HG03095 (cell line): ENCODE results near the gene SYNDIG1.

Experiments
- ATAC-seq: cut with Tn5 transposase; IDR thresholded peaks from one replicate; pipeline ENCODE4 v1.9.1; 2021; ENCODE audit warnings: moderate library complexity; ENCODE audit not compliant: unreplicated experiment

The SYNDIG1 gene

DNA sequence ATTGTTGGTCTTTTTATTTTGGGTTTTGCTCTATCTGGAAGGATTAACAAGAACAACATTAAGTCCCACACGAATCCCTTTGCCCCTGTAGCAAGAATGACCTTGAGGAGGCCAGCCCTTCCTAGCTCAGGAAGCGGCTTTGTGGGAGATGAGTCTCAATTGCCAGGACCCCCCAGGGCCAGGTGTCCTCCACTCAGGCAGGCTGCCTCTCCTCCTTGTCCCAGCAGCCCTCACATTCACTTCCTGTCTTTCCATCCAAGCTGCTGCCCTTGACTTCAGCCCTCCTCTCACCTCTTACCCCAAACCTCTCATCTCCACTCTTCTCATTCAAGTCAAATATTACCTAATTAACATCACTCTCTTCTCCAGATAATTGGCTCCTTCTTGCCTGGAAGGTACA is 22.6 kb upstream of the SYNDIG1 start:
- ATAC-seq = no peak

DNA sequence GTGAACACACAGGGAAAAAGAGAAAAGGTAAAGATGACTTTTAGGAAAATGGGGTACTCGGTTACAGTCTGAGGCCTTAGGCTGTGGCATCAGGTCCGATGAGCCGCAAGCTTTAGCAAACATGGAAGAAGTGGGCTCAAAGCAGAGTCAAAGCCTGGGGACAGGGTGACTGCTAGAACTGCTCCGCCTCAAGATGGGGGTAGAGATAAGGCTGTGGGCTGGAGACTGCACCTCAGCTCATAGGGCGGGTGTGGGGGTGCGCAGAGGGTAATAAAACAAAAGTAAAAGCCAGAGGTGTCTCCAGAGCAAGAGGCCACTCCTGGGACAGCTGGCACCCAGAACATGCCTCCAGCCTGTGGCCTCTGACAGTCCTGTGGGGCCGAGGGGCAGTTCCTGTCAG is 21.3 kb upstream of the SYNDIG1 start:
- no peak for ATAC-seq

DNA sequence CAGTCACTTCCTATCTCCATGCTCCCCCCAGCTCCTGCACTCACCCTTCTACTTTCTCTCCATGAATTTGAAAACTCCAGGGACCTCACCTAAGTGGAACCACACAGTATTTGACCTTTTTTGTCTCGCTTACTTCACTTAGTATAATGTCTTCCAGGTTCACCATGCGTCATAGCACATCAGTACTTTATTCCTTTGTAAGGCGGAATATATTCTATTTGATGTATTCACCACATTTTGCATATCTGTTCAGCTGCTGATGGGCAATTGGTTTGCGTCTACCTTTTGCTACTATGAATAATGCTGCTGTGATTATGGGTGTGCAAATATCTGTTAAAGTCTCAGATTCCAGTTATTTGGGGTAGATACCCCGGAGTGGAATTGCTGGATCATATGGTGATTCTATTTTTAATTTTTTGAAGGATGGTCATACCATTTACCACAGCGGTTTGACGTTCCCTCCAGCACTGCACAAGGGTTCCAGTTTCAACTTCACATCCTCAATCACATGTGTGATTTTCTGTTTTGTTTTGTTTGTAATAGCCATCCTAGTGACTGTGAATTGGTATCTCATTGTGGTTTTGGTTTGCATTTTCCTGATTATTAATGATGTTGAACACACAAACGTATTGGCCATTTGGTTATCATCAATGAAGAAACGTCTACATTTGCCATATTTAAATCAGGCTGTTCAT is 20.3 kb upstream of the SYNDIG1 start:
- no peak for ATAC-seq

DNA sequence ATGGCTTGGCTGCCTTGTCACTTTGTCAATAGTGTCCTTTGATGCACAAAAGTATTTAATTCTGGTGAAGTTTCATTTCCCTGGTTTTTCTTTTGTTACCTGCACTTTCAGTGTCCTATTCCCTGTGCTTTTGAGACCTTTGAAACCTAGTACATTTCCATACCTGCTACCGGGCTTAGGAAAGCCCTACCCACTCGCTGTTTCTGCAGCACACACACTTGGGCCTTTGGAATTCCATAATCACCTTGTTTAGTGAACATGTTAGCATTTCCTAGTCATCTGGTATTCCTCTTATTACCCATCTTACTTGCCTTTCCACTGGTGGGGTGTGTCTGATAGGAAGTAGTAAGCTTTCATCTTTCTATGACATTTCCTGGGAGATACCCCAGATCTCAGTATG is 19.3 kb upstream of the SYNDIG1 start:
- ATAC-seq = no peak

DNA sequence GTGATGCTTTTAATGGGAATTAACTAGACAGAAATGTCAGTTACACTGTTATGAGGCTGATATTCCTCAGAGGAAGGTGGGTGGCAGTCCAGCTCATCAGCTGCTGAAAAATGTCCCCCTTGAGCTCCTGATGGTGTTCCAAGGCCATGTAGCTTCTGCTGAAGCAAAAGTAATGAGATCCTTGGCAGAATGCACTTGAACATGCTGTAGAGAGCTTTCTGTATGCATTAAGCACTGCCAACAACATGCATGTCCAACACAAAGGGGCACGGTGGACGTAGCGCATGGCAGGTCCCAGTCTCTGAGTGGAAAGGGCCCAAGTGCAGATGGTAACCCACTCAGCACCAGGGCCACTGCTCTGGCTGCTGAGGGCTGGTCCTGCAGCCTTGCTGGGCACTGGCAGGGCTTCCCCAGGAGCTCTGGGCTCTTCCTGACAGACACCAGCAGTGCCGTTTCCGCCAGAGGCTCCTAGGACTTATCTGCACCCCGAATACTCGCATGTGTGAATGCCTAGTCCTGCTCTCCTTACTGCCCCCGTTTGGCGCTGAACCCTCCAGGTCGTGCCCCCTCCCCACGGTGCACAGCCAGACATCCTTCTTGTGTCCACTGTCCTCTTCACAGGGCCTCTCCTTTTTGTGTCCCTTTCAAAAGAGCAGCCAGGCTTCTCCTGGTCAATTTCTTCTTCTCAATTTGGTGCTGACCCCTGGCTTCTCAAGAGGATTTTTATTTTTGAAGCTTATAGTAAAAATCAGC is 18.6 kb upstream of the SYNDIG1 start:
- no peak for ATAC-seq

DNA sequence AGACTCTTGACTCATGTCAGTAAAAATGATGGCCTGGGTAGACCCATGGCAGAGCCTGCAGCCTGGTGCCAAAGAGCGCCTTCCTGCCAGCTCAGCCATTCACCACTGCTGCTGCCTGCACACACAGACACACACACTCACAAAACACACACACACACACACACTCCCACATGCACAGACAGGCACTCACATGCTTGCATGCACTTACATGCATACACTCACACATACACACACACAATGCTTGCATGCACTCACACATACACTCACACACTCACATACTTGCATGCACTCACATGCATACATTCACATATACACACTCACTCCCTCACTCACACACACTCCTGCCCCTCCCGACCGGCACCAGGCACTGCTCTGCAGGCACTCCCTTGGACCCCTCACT is 18.0 kb upstream of the SYNDIG1 start:
- ATAC-seq = no peak

DNA sequence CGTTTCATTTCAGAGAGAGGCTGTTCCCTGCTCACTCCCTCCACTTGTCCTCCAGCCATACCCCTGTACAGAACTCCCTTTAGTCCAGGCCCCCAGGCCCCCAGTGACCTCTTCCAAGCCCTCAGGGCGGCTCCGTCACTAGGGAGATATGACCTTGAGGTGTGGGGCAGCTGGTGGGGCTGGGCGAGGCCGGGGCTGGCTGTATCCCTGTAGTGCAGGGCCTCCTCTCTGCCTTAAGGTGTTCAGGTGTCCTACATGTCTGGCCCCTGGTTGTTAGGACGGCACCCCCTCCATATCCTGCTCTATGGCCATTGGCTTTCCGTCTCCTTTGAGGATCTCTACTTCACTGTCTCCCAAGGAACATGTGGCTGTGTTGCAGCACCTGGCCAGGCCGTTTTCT is 17.4 kb upstream of the SYNDIG1 start:
- no peak for ATAC-seq

DNA sequence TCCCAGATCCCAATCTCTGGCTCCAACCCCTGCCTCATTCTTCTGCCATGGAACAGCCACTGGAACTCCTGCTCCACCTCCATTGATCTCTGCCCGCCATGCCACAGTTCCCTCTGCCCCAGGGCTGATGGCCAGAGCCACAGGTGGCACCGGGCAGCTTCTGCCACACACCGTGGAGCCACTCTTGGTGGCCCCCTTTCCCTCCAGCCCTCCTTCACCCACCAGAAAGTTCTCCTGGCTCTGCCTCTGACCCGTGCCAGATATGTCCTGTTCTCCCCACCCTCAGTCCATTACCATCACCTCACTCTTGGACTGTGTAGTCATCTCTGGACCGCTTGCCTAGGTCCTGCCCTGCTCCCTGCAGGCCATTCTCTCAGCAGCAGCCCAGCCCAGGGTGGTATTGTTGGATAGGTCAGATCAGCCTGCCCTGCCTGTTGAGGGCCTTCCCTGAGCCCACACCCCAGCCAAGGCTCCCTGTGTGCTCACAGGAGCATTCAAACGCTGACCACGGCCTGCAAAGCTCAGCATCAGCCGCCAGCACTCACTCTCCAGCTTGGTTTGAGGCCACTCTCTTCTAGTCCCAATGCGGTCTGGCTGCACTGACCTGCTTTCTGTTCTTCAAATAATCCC is 16.8 kb upstream of the SYNDIG1 start:
- no peak for ATAC-seq

DNA sequence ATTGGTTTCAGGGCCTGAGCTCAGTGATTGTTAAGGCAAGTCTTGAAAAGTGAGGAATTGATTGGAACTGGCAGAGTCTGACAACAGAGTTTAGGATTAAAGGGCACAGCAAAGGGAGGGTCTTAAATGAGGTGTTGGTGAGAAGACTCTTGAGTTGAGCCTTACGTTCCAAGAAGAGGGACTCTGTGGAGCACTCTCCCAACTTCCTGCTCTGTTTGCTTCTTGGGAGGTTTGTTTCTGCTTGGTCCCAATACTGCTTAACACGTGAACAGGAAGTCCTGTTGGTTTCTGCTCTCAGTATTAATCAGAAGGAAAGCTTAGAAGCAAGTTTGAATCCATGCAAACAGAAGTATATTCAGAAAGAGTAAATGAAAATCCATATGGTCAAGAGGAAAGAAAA is 15.6 kb upstream of the SYNDIG1 start:
- ATAC-seq = no peak

DNA sequence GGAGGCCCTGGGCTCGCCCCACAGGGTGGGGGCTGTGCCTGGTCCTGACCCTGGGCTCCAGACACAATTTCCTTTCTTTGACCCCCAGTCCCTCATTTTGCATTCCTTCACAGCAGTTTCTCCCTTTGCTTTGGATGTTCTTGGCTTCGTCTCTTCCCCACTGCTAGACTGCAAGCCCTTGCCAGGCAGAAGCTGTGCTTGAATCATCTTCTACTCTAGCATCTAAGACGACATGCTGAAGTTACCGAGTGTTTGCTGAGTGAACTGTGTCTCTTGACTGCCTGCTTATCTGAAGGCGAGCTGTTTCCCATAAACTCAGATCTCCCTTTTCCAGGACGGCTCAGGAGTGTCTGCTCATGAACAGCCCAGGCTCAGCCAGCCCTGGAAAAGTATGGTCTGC is 14.3 kb upstream of the SYNDIG1 start:
- ATAC-seq = no peak

DNA sequence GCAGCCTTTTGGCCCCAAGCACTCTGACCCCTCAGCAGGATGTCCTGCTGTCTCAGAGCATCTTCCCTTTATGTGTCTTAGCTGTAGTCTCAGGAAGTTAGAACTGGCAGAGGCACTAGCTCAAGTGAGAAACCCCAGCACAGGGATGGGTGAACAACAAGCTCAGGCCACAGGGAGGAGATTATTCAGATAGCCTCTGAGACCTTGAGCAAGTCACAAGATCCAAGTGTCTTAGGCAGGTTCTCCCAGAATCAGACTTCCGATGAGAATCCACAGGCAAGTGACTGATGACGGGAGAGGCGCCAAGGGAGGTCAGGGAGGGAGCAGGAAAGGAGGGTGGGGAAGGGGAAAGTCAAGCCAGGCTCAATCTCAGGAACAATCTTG is 13.0 kb upstream of the SYNDIG1 start:
- no peak for ATAC-seq

DNA sequence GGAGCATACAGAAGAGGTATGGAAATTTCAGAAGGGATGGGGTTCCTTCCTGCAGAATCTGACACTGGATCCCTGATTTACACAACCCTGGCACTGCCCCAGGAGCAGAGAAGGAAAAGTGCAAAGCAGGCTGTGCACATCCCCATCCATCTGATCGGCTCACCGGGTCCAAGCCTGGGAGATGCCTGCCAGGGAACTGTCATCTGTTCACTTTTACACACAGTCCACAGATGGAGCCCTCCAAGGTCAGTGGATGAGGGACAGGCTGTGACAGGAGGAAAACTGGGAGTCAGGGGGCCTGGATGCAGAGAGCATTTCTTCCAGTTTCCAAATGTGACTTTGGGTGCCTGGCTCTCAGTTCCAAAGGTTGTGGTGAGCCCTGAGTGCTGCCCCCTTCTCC is 11.0 kb upstream of the SYNDIG1 start:
- ATAC-seq = no peak

DNA sequence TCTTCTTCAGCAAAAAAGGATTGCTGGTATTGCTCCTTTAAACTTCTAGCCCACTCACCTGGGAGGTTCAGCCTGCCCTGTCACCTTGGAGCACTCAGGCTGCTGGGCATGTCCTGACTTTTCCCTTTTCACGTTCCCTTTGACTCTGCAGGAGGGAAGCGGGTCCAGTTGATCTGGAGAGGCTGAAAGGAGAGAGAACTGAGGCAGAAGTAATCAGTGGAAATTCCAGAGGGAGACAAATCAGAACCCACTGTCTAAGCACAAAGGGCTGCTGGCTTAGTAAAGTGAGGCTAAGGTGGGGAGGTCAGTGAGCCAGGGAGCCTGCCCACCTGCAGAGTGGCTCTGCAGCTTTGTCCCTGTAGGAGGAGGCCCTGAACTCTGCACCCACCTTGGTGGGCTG is 9.7 kb upstream of the SYNDIG1 start:
- ATAC-seq = no peak

DNA sequence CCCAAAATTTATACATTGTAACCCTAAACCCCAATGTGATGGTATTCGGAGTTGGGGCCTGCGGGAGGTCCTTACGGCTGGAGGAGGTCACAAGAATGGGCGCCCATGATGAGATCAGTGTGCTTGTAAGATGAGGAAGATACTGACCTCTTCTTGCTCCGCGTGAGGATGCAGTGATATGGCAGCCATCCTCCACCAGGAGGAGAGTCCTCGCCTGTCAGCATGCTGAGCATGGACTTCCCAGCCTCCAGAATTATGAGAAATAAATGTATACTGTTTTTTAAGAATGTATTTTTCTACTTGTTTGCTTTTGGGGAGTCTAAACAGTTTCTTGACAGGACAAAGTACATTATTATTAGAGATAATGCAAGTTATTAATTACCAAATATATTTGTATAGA is 8.7 kb upstream of the SYNDIG1 start:
- no peak for ATAC-seq

DNA sequence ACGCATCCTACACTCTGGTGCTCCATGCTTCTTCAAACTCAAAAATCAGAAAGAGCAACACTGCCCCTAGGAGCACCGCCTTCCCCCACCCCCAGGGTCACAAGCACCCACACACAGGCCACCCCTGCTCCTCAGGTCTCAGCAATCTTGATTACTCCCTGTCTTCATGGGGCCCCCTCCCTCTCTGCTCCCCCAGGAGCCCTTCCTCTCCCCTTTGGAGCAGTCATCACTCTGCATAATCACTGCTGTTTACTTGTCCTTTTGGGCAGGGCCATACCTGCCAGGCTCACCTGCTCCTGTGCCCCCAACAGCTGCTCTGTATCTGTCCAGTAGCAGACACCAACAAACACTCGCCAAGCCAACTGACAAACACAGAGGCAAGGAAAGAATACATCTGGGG is 7.6 kb upstream of the SYNDIG1 start:
- ATAC-seq = no peak

DNA sequence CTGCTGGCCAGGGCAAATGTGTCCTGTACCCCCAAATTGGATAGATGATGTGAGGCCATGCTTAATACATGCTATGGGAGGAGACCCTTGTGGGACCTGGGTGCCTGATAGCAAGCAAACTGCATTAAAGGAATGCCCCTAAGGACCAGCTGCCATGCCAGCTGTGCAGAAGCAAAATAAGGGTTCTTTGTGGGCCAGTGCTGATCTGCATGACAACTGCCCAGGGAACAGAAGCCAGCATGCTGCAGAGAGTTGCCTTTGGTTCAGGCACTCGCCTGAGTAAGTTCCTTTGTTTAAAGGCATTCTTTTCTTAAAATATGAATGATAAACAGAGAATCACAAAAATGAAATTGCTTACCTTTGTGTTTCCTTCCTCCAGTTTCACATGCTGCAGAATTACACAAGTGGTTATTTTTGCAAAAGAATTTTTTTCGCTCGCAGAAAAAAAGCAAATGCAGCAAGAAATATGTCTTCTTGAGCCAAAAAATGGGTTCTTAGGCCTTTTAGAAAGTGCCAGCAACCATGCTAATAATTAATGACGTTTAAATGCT is 6.9 kb upstream of the SYNDIG1 start:
- no peak for ATAC-seq

DNA sequence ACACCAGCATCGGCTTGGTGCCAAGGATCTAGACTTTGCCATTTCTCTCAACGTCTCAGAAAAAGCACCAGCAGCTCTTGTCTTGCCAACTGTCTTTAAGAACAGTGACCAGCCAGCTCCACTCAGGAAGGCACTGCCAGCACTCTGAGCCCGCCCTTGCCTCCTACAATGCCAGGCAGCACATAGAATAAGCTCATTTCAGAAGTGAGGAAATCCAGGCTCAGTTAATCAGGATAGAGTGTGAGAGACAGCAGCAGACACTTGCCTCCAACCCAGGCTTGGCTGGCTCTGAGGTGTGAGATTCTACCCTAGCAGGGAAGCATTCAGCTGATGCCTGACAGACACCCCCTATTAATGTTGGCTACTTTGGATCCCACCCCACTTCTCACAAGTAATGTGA is 4.3 kb upstream of the SYNDIG1 start:
- no peak for ATAC-seq

DNA sequence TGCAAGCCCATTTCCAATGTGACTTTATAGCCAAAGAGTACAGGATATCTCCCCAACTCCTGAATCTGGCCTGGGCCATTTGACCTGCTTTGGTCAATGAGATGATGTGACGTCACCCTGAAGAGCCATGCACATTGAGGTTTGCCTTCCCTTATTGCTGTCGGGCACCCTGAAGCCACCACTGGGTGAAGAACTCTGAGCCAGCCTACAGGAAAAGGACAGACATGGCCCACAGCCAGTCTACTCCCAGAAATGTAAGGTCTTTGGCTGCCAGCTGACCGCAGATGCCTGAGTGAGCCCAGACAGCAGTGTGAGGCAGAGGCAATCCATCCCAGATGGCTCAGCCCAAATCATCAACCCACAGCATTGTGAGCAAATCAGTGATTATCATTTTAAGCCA is 3.7 kb upstream of the SYNDIG1 start:
- no peak for ATAC-seq

DNA sequence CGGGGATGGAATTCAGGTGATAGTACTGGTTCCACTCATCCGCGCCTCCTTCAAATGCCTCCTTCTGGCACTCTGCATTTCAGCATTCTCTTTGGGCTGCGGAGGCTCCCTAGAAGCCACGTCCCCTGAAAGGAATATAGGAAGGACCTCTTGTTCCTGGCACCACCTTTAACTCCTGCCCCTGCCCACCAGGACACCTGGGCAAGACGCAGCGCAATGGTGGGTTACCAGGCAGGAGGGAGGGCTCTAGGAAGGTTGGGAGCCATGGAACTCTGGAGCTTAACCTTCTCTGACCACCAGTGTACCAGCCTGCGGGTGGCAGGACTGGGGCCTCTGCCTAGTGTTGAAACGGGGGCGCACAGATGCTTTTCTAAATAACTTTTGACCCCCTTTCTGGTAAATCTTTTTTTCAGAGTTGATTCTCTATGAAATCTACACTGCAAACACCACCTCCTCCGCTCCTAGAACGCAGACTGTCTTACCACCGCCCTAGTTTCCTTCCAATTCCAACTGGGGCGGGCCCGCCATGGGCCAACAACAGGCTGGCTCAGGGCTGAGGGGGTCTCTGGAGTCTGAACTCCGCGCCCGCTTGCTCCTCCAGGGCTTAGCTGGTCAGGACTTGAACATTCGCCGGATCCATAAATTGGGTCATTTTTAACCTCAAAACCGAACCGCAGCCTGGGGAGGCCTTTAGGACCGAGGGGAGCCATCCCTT is 871 bp upstream of the SYNDIG1 start:
- ATAC-seq = no peak

DNA sequence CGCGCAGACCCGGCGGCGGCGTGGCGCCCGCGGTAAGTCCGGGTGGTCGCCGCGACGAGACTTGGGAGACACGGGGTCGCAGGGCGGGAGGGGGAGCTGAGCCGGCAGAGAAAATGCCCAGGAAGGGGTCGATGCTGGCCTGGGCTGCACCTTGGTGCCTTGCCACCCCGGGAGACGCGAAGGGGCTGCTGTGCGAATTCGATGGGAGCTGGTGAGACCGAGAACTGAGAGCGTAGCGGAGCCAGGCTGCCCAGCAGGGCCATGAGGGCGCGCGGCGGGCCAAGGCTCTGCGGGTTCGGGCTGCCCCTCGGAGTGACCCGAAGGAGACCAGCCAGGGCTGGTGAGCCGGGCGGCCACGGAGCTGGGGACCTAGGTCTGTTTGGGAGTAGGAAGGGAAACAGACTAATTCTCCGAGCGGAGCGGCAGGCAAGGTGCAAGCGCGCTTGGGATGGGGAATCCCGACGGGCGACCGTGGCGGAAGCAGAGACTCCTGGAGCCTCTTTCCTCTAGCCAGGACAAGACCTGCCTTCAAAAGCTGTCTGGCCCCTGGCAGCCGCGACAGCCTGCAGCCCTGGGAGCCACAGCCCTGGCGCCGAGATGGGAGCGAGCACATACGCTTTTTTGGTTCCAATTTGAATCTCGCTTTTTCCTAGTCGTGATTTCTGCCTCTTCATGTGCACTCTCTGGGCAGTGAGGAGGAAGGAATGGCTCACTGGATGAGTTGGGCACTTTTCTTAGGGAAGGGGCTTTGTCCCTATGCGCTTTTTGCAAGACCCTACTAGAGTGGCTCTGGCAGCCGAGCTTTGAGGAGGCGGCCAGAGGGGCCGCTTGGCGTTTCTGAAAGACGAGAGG is 691 bp downstream of the SYNDIG1 start:
- ATAC-seq = no peak
